ENCODE results near the gene FAM167B.

The FAM167B gene

DNA sequence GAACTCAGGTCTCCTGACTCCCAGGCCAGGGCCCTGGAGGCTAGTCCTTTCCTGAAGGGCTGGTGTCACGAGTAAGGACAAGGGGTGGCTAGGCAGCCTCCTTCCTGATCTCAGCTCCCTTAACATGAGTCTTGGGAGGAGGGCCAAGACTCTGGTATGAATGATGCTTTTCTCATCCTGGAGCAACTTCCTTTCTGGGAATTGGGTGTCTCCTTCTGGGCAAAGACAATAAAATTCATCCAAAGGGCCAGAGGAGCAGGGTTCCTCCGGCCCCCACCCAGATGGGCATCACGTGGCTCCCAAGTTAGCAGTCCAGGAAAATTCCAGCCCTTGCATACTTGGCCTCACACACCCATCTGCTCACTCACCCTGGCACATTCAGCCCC lies at the start of gene FAM167B:
TSS of gene FAM167B (plus strand) at position 335 of the 386 bp plus-strand sequence. CDS start 200 bp downstream, outside the sequence.
- DNase-seq (ENCODE audit: low read depth) = peak; percentile 22

DNA sequence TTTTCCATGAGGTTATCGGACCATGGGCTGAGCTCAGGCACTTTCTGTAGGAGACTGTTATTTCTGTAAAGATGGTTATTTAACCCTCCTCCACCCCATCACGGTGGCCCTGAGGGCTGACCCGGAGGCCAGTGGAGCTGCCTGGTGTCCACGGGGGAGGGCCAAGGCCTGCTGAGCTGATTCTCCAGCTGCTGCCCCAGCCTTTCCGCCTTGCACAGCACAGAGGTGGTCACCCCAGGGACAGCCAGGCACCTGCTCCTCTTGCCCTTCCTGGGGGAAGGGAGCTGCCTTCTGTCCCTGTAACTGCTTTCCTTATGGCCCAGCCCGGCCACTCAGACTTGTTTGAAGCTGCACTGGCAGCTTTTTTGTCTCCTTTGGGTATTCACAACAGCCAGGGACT lies 49.2 kb upstream of the FAM167B start:
- DNase-seq (ENCODE audit: low read depth) = no peak

DNA sequence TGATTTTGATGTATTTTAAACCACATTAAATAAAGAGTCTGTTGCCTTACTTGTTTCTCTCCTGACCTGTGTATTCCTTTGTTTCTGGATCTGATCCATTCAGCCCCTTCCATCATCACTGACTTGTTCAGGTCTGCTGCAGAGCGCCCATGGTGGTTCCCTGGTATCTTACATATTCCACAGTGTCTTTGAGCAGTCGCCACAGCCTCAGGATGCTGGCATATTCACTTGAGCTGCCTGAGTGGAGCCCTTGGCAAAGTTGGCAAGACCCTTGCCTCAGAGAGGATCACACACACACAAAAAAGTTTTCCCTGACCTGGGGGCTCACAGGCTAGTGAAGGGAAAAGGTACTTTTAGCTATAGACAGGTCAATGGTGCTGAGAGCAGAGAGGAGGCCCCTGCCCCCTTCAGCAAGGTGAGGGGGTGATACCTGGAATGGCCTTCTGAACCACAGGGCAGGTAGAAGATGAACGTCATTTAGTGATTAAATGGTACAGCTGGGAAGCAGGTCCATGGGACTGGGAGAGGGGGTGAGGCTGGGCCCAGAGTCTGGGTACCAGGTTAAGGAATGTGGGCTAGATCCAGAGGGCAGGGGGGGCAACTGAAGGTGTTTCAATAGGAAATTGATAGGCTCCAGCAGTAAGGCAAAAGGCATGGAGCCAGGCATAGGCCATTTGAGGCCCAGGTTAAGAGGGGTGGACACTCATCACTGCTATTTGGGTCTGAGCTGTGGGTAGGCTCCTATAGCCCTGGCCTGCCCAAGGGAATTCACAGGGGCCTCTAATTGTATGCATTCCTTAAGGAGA lies 48.6 kb upstream of the FAM167B start:
- no peak for DNase-seq (ENCODE audit: low read depth)

DNA sequence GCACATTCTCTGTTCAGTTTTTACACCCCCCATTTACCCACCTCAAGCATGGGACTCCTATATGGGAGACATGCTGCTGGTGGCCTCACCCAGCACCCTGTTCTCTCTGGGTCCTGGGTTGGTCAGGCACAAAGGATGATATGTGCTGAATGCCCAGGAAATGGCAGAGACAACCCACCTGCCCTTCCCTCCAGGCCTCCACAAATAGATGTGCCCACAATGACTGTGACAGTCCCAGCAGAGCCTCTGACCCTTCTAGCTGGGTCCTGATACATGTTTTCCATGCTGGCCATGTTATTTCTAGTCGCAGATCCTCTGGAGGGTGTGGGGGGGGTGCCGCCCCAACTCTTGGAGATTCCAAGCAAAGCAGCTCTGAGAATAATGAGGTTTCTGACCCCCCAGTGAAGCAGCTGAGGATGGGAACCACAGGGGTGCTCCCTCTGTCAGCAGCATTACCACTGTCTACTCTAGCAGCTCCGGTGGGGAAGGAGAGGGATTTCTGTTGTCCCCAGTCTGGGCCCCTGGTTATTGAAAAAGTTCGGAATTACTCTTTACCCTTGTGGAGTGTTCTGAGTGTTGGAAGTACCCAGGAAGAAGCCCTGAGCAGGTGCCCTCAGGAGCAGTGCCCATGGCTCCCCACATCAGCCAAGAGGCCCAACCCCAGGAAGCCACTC lies 47.8 kb upstream of the FAM167B start:
- no peak for DNase-seq (ENCODE audit: low read depth)

DNA sequence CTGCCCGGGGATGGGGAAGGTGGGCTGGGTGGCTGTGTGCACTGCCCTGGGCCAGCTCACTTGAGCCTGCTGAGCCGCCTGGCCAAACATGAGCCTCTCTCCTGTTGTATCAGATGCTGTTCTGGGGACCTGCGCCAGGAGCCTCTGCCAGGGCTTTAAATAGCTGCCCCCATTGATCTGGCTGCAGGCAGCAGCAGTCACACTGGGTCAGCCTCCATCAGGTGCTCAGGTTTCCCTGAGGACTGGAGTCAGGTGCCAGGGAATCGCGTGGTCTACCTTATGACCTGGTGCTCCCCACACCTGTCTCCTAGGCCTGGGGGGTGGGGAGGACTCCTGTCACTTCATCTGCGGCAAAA lies 47.3 kb upstream of the FAM167B start:
- DNase-seq (ENCODE audit: low read depth) = no peak

DNA sequence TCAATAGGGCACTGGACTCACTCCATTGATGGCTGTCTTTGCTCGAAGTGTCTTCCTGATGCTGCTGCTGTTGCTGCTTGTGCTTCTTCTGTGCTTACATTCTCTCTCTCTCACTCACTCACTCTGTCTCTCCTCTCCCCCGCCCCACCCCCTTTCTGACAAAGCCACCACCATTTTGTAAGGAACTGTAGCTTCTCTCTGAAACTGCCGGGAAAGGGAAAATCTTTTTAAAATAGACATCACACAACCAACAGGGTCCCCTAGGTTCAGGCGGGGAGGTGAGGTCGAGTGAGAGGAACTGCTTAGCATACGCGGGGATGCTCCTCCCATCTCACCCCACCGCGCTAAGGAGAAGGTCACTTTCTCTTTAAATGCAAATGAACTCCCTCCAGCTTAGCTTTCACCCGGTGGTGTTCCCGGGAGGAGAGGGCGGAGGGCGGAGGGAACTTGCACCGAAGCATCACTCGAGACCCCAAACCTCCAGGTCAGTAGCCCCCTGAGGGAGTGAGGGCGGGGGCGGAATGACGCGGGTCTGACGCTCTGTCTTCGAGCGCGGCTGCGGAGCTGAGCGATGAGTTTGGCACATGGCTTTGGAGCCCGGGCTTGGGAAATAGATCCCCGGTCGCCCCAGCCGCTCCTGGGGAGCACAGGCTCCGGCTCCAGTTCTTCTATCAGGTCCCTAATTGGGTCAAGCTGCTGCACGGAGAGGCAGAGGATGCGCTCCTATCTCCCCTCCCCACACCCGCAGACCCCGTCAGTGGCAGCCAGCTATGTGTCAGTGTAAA lies 46.6 kb upstream of the FAM167B start, which contains the start of gene CCDC28B:
TSS of gene CCDC28B (plus strand) at position 370 of the 785 bp plus-strand sequence. CDS start 1,341 bp downstream, outside the sequence.
- DNase-seq (ENCODE audit: low read depth) = peak; percentile 83

DNA sequence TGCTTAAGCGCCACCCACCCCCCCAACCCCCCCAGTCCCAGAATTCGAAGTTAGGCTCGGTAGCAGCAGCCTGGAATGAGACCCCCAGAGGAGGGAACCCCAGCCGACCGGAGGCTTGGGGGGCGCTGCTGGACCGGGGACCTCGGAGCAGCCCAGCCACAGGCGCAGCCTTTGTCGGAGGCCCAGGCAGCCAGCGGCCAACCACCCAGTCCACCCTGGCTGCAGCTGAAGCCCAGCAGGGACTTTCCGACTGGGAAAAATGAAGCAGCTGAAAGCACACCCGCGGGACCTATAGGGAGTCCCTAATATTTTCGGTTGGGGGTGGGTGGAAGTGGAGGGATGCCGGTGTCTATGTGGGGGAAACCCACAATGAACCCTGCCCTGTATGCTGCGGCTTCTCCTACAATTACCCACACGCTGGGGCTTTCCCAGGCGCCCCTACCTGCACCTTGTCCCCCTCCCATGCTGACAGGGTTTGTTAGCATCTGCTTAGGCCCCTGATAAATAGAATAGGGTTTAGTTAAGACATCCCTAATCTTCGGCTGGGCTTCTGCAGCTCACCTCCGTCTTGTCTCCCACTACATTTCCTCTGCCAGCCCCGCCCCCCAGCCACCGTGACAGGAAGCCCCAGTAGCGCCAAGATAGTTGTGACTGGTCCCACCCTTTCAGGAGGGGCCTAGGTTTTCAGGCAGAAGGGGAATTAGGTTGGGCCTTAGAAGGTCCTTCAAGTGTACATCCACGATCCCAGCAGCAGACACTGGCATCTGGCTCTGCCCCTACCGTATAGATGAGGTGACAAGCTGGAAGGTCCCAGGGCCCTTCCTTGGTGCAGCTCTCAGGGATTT lies 45.8 kb upstream of the FAM167B start:
- DNase-seq (ENCODE audit: low read depth) = peak; percentile 72

DNA sequence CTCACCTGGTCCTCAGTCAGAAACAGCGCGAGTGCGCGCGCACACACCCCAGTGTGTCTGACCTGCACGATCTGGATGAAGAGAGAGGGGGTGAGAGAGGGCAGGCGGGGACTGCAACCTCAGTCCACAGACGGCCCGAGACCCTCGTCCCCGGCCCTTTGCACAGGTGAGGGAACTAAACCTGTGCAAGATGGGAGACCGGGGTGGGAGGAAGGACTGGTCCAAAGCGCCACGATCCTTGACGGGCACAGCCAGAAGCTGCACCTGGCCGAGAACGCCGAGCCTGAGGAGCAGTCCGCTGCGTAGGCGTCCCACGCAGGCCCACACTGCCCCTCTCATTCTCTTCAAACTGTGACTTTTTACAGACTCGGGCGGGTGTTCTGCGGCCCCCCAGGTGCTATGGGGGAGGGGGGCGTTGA lies 42.1 kb upstream of the FAM167B start:
- DNase-seq (ENCODE audit: low read depth) = no peak

DNA sequence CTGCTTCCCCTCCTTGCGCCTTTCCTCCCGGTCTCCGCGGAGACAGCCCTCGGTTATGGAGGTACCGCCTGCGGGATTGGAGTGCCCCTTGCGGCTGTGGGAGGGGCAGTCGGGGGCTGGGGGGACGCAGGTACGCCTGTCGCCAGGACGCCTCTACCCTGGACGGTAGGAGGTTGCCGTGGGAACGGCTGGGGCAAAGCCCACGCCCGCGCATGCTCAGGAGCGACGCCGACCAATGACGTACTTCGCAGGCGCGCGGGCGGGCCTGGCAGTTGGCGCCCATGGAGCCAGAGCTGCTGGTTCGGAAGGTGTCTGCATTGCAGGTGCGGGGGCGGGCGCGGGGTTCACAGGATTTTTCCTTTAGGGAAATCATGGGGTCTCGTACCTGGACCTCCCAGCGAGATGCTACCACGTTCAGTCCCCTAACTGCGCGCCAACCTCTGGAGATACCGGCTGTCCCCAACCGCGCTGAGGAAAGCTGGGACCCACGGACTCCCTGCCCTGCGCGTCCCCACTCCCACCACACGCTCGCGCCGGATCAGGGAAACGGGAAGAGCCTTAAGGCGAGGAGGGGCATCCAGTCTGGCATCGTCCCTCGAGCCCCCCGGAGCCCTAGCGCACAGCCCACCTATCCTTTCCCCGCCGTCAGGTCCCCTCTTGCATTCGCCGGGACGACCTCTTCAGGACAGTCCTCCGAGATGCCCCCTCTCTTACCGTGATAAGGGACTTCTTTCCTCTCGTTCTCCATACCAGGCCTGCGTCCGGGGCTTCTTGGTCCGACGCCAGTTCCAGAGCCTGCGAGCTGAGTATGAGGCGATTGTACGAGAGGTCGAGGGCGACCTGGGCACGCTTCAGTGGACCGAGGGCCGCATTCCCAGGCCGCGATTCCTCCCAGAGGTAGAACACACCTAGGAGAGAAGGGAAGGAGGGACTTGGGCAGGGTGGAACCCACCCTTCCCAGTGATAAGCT lies 41.3 kb upstream of the FAM167B start, which contains the start of gene IQCC:
TSS of gene IQCC (plus strand) at position 271 of the 970 bp plus-strand sequence. CDS start at position 282, 11 bp downstream.
- peak; percentile 78 for DNase-seq (ENCODE audit: low read depth)

DNA sequence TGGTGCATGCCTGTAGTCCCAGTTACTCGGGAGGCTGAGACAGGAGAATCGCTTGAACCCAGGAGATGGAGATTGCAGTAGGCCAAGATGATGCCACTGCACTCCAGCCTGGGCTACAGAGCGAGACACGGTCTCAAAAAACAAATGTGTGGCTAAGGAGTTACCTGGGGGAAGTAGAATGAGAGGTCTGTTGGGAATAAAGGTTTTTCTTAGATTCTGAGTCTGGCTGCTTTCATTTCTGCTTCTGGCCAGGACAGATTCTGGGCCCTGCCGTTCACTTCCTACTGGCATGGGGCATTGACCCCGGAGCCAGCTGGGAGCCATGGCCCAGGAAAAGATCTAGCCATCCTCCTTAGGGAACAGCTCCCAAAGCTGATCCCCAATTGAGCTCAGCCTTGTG lies 38.6 kb upstream of the FAM167B start:
- no peak for DNase-seq (ENCODE audit: low read depth)

DNA sequence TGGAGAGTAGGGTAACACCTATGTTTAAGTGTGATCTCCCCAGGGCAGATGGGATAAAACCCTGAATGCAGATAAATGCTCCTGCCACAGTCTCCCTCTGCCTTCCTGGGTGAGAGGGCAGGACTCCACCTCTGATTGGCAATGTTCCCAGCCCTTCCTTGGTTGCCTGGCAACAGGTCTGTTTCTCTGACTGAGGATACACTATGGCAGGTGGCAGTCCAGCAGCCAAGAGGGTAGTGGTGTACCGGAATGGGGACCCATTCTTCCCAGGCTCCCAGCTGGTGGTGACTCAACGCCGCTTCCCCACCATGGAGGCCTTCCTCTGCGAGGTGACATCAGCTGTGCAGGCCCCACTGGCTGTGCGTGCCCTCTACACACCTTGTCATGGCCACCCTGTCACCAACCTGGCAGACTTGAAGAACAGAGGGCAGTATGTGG lies 38.1 kb upstream of the FAM167B start, which contains the start of gene DCDC2B:
TSS of gene DCDC2B (plus strand) at position 199 of the 438 bp plus-strand sequence. CDS start at position 204, 5 bp downstream.
- peak; percentile 40 for DNase-seq (ENCODE audit: low read depth)

DNA sequence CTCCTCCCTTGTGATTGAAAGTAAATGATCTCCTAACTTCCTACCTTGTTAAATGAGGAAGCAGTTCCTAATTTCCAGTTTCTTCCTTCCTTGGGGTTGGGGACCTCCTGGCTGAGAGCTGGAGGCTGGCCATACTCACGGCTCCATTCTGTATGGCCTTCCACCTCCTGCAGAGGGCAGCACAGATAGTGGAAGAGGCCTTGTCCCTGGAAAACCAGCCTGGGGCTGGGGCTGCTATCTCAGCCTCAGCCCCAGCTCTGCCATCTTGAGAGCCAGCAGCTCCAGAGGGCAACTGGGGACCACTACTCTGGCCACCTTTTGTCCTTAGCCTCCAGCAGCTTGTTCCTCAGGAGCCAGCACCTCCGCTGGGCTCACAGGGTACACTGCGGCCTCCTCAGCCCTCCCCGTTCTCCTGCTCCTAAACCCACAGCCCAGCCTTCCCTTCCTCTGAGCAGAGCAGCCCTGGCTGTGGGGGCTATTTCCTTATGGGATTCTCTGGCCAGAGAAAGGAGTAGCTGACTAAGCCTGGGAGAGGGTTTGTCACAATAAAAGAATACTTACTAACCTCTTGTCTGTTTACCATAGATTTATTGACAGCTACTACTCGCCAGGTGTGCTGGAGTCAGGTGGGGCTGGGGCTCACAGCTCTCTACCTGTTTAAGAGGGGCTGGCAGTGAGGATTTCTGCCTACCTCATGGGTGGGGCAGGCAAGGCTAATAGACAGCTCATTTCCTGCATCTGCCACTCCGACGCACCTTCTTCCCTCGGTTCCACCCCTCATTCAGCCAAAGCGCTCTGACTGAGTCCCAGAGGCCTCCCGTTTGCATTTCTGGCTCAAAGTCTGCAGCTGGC lies 31.2 kb upstream of the FAM167B start:
- peak; percentile 64 for DNase-seq (ENCODE audit: low read depth)

DNA sequence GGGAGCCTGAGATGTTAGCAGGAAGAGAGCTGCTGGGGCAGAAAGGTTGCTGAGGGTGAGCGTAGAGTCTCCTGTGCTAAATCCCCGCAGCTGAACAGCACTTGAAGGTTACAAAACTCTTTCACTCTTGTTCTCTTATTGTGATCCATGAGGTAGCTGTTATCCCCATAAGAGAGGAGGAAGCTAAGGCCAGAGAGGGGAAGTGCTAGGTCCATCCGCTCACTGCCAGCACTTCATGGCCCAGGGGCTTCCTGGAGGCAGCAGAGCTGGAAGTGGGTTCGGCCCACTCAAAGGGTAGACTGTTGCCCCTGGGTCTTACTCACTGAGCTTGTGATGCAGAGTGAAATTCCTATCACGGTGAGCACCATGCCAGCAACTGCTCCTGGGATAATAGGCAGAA lies 30.5 kb upstream of the FAM167B start:
- DNase-seq (ENCODE audit: low read depth) = no peak

DNA sequence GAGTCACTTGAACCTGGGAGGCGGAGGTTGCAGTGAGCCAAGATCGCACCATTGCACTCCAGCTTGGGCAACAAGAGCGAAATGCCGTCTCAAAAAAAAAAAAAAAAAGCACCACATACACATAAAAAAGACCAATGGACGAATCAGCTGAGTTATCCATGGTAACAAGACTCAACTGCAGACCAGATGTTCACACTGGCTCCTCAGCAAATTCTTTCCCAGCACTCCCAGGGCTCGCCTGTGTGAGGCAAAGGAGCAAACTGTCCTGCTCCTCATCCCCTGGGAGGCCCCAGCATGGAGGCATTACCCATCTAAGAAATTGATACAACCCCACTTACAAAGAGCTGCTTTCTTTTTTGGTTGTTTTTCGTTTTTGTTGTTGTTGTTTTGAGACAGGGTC lies 28.0 kb upstream of the FAM167B start:
- no peak for DNase-seq (ENCODE audit: low read depth)

DNA sequence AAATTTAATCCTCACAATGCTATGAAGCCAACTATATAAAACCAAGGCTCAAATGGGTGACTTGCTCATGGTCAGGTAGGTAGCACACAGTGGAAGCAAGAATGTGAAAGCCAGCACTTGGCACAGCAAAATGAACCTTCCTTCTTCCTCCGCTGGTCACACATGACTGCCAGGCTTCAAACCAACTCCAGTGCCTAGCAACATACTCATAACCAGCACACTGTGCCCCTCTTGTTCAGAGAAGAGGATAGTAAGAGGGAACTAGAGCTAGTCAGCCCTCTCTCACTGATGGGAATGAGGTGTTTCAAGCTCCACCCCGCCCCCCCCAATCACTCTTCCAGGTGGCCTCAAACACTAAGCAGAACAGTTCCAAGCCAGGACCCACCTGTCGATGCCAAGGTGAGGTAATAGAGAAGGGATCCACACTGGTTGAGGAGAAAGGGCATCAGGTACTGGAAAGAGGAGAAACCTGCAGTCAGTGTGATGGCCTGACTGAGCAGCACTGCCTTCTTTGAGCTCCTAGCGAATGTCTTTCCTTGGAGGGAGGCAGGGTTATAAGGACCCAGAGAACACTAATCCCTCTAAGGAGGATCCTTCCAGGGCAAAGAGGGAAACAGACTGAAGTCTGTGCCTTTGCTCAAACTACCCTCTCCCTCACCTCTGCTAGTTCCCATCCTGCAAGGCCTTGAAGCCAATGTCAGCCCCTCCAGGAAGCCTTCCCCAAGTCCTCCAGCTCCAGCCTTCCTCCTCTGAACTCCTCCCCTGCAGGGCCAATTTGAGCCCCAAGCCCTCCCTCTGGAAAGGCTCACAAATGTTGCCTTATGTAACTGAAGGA lies 26.1 kb upstream of the FAM167B start:
- DNase-seq (ENCODE audit: low read depth) = no peak

DNA sequence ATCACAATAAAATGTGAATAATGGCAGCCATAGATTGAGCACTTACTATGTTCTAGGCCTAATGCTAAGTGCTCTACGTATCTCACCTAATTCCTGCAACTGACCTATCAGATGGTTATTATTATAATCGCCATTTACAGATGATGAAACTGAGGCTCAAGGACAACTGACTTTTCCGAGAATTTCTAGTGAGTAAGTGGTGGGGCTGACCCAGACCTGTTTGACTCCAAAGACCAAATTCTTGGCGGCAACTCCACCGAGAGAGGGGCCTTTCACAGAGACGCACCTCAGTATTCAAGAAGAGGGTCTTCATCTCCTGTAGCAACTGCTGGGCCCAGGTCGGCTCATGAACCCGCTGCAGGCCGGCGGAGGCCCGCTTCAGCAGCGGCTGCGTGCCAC lies 25.4 kb upstream of the FAM167B start:
- DNase-seq (ENCODE audit: low read depth) = no peak

DNA sequence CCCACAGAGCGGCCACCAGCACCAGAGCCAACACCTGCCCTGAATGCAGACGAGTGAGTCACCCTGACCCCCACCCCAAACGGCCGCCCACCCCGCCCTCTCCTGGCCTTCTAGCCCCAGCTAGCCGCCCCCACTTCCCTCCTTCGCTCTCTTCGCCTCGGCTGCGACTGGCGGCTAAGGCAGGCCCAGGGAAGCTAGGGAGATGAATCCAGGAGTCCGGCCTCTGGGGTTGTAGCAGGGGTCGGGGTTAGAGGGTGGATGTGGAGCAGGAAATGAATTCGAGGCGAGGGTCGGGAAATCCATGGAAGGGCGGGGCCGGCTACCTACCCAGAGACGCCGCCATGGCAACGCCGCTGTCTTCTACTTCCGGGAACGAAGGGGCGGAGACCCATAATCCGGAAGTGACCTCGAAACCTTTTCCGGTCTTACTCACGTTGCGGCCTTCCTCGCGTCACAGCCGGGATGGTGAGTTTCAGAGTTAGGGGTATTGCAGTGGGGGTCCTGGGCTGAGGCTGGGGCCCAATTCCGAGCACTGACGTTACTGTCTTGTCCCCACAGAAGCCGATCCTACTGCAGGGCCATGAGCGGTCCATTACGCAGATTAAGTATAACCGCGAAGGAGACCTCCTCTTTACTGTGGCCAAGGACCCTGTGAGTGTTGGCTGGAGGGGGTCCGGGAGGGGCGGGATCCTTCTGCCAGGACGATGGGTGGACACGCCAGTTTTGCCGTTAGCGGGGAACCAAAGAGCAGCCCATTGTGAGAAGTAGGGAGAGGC lies 24.9 kb upstream of the FAM167B start, which contains the start of the genes EIF3I and TMEM234:
TSS of gene EIF3I (plus strand) at position 428 of the 776 bp plus-strand sequence. CDS start at position 463, 35 bp downstream.
TSS of gene TMEM234 (minus strand) at position 374 of the 776 bp plus-strand sequence. CDS start at position 343, 31 bp downstream.
- DNase-seq (ENCODE audit: low read depth) = peak; percentile 92

Measured in iris pigment epithelial cell (primary cell).